ENCODE results near the gene SMAP1. TPM values are rescaled to one million over a fixed set of nuclear protein-coding genes. Genes with fewer than 3 reads are reported as not detected.
A peak's percentile ranks its signal among the peaks of the same experiment; 100 is the strongest.

The SMAP1 gene
- polyA plus RNA-seq, 3 donors, result 12.6 to 22.1 (median 20.3) TPM

DNA sequence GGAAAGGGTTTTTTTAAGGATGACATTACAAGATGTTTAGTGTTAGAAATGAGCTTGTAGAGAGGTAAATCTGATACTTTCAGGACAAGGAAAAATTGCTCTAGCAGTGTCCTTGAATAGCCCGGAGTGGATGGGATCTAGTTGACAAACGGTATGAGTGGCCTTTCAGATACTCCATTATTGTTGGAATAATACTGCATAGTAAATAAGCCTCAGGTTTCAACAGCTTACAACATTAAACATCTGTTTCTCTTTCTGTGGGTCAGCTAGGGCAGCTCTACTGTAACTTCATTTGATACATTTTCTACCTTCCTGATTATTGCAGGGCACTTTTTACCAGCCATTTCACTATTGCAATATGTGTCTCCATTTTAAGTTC lies 171.2 kb downstream of the SMAP1 start:
- Histone ChIP-seq H3K9me3 (replicated peaks in 1 of 2; ENCODE audit: control insufficient read depth in 1 of 2, insufficient read depth in 1 of 2, low read length in 2 of 2) (peaks cover 0 to 2% of the 10 kb centered on the region in 2 donors), H3K36me3 (replicated peaks in 1 of 2; ENCODE audit: control insufficient read depth in 1 of 2, insufficient read depth in 2 of 2, low read length in 2 of 2) (peaks cover 0 to 26% of the 10 kb centered on the region in 2 donors), H2AFZ (ENCODE audit: insufficient read depth, low read depth, low read length, poor library complexity, severe bottlenecking) (no peak overlapping the region), H3K9ac (ENCODE audit: insufficient read depth, low read length, poor library complexity, severe bottlenecking) (no peak overlapping the region), H3K27me3 (ENCODE audit: control insufficient read depth in 2 of 2, insufficient read depth in 2 of 2, low read length in 2 of 2) (no peaks in the 10 kb centered on the region), H4K20me1 (ENCODE audit: insufficient read depth, low read length) (no peaks in the 10 kb centered on the region), H3K4me1 (ENCODE audit: control insufficient read depth in 1 of 2, insufficient read depth in 2 of 2, low read length in 2 of 2) (no peaks in the 10 kb centered on the region), H3K4me3 (replicated peaks in 1 of 3; ENCODE audit: low read depth in 2 of 3, low read length in 3 of 3) (no peak overlapping the region), H3K79me2 (ENCODE audit: insufficient read depth, low read length) (no peaks in the 10 kb centered on the region), H3K4me2 (replicated peaks; ENCODE audit: extremely low read depth, low read length, poor library complexity, severe bottlenecking) (no peak overlapping the region), H3K27ac (ENCODE audit: low read depth in 1 of 2, low read length in 2 of 2) (no peak overlapping the region)
- Mint-ChIP-seq H3K4me3 (no peak overlapping the region), H3K27ac (no peak overlapping the region), H3K27me3 (ENCODE audit: low read depth in 3 of 3) (peaks cover 0 to 2% (median 2%) of the 10 kb centered on the region in 3 donors), H3K4me1 (no peaks in the 10 kb centered on the region), H3K36me3 (peaks cover 13 to 18% of the 10 kb centered on the region in 2 donors), H3K9me3 (peaks cover 0 to 5% (median 0%) of the 10 kb centered on the region in 7 donors)
- DNase-seq, result no peak
- intact Hi-C loops (cut with micrococcal nuclease), result no loop called here
- WGBS (ENCODE audit: insufficient coverage), result 100% methylated on average over 1 of the region's 2 CpGs
- TF ChIP-seq, protein P1, sequence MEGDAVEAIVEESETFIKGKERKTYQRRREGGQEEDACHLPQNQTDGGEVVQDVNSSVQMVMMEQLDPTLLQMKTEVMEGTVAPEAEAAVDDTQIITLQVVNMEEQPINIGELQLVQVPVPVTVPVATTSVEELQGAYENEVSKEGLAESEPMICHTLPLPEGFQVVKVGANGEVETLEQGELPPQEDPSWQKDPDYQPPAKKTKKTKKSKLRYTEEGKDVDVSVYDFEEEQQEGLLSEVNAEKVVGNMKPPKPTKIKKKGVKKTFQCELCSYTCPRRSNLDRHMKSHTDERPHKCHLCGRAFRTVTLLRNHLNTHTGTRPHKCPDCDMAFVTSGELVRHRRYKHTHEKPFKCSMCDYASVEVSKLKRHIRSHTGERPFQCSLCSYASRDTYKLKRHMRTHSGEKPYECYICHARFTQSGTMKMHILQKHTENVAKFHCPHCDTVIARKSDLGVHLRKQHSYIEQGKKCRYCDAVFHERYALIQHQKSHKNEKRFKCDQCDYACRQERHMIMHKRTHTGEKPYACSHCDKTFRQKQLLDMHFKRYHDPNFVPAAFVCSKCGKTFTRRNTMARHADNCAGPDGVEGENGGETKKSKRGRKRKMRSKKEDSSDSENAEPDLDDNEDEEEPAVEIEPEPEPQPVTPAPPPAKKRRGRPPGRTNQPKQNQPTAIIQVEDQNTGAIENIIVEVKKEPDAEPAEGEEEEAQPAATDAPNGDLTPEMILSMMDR (IDR thresholded peaks at IDR 0.05), result no peak

DNA sequence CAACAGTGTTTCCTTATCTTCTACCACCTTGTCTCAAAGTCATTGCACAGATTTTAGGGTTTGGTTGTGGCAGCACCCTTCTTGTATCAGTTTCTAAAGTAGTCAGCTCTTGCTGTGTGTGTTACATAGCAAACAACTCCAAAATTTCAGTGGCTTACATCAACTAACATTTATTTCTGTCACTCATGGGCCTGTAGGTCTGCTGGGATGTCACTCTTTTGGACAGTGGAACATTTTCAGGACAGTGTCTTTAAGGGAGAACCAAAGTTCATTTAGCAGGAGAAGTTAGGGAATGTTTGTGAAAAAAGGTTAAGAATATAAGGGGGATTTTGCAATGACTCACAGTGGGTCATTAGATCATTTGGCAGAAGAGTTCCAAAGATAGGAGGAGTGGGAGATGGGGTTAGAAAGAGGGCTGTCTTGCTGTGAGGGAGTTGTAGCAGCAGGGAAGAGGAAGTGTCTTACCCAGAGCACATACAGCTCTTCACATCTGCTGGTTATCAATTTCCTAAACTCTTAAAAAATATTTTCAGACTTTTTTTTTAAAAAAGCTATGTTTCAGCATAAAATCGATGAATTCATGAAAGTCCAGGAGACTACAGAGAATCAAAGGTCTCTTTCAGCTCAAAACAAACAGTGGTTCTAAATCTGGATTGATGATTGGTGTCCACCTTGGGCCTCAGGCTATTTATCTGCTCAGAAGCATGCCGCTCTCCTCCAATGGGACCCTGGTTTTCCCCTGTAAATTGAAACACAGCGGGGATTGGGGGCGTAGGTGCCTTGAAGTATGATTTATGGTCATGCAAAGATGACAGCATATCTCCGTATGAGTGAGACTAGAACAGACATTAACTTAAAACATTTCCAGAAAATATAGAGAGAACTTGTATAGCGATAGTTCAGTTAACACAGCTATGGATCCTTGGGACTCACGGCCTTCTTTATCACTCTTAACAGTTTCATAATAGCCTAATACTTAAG lies 171.9 kb downstream of the SMAP1 start:
- H3K4me3 Mint-ChIP-seq, result no peak overlapping the region
- peaks cover 13 to 18% of the 10 kb centered on the region in 2 donors for H3K36me3 Mint-ChIP-seq
- peaks cover 0 to 2% (median 2%) of the 10 kb centered on the region in 3 donors for H3K27me3 Mint-ChIP-seq (ENCODE audit: low read depth in 3 of 3)
- WGBS (ENCODE audit: insufficient coverage), result 100% methylated on average over 2 of the region's 7 CpGs
- H2AFZ ChIP-seq (ENCODE audit: insufficient read depth, low read depth, low read length, poor library complexity, severe bottlenecking), result no peak overlapping the region
- H3K4me2 ChIP-seq (replicated peaks; ENCODE audit: extremely low read depth, low read length, poor library complexity, severe bottlenecking), result no peak overlapping the region
- intact Hi-C loops (cut with micrococcal nuclease), result no loop called here
- DNase-seq, result no peak
- peaks cover 0 to 5% (median 0%) of the 10 kb centered on the region in 7 donors for H3K9me3 Mint-ChIP-seq
- H3K4me3 ChIP-seq (replicated peaks in 1 of 3; ENCODE audit: low read depth in 2 of 3, low read length in 3 of 3), result no peak overlapping the region
- no peak overlapping the region for H3K9ac ChIP-seq (ENCODE audit: insufficient read depth, low read length, poor library complexity, severe bottlenecking)
- no peak overlapping the region for H3K27ac ChIP-seq (ENCODE audit: low read depth in 1 of 2, low read length in 2 of 2)
- H3K4me1 ChIP-seq (ENCODE audit: control insufficient read depth in 1 of 2, insufficient read depth in 2 of 2, low read length in 2 of 2), result no peaks in the 10 kb centered on the region
- peak overlapping the region in 1 of 7 donors; percentile 6 for H3K27ac Mint-ChIP-seq
- no peaks in the 10 kb centered on the region for H3K27me3 ChIP-seq (ENCODE audit: control insufficient read depth in 2 of 2, insufficient read depth in 2 of 2, low read length in 2 of 2)
- peaks cover 0 to 26% of the 10 kb centered on the region in 2 donors for H3K36me3 ChIP-seq (replicated peaks in 1 of 2; ENCODE audit: control insufficient read depth in 1 of 2, insufficient read depth in 2 of 2, low read length in 2 of 2)
- H3K79me2 ChIP-seq (ENCODE audit: insufficient read depth, low read length), result no peaks in the 10 kb centered on the region
- H4K20me1 ChIP-seq (ENCODE audit: insufficient read depth, low read length), result no peaks in the 10 kb centered on the region
- peaks cover 0 to 2% of the 10 kb centered on the region in 2 donors for H3K9me3 ChIP-seq (replicated peaks in 1 of 2; ENCODE audit: control insufficient read depth in 1 of 2, insufficient read depth in 1 of 2, low read length in 2 of 2)
- TF ChIP-seq, protein P1 (IDR thresholded peaks at IDR 0.05), result no peak
- no peaks in the 10 kb centered on the region for H3K4me1 Mint-ChIP-seq
